Transverse colon (tissue), 4 donors: Measurements from ENCODE around the gene C1orf56.

Experiments
- EP300 ChIP-seq: sonication (generic); formaldehyde crosslinking; IDR thresholded peaks from one replicate; pipeline ENCODE4 v1.6.1; 2017; ENCODE audit warnings: antibody characterized with exemption, low read depth
- POLR2A ChIP-seq: fragments of 450-650 bp; IDR thresholded peaks from one replicate; pipeline ENCODE4 v1.6.1; 2016; ENCODE audit warnings: antibody characterized with exemption, mild to moderate bottlenecking, moderate library complexity
- POLR2AphosphoS5 ChIP-seq, 3 donors: sonication (generic); formaldehyde crosslinking; IDR thresholded peaks; one replicate each; pipeline ENCODE4 v1.6.1; 2016; ENCODE audit warnings: antibody characterized with exemption in 3 of 3
- TF ChIP-seq, protein P1 (sequence below), 5 experiments: fragments of 200-600 bp in 3 of 5; fragments of 450-650 bp in 2 of 5; sonication (generic) in 3 of 5; IDR thresholded peaks; 1 replicate in 2 of 5; 2 replicates in 3 of 5; pipeline ENCODE4 v1.5.1; 2016 to 2017; ENCODE audit warnings: antibody characterized with exemption in 5 of 5, inconsistent platforms in 3 of 5, mild to moderate bottlenecking in 2 of 5, moderate library complexity in 1 of 5

DNA sequence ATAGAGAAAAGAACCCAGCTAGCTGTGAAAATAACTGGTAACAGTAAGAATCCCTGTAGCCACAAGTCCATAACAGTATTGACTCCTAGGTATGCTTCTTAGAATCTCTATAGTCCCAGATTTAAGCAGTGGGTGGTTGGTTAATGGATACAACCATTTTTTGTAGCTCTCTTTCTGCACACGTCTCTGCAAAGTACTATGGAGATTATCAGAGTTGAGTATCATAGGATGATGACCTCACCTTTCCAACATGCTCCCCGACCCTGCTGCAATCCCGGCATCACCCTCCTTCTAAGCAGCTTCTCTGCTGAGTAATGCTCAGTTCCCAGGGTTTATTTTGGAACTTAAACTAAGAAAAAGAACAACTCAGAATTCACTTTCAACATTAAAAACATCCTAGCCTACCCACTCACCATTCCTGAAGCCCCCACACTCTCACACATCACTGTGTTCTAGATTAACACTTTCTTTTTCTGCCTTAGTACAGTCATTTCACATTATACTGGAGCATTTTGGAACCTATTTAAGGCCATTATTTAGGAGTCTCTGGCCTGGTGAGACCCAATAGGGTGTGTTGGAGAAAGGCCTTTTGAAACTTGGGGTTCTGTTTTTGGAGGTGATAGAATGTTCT lies 15.3 kb downstream of the C1orf56 start:
- TF ChIP-seq, protein P1, sequence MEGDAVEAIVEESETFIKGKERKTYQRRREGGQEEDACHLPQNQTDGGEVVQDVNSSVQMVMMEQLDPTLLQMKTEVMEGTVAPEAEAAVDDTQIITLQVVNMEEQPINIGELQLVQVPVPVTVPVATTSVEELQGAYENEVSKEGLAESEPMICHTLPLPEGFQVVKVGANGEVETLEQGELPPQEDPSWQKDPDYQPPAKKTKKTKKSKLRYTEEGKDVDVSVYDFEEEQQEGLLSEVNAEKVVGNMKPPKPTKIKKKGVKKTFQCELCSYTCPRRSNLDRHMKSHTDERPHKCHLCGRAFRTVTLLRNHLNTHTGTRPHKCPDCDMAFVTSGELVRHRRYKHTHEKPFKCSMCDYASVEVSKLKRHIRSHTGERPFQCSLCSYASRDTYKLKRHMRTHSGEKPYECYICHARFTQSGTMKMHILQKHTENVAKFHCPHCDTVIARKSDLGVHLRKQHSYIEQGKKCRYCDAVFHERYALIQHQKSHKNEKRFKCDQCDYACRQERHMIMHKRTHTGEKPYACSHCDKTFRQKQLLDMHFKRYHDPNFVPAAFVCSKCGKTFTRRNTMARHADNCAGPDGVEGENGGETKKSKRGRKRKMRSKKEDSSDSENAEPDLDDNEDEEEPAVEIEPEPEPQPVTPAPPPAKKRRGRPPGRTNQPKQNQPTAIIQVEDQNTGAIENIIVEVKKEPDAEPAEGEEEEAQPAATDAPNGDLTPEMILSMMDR (IDR thresholded peaks at IDR 0.05): no peak
- TF ChIP-seq POLR2A (no peak), POLR2AphosphoS5 (IDR thresholded peaks at IDR 0.05) (no peak), EP300 (no peak)
